Left ventricle myocardium superior (tissue), 1 donor: ENCODE results near the gene ABCC1. TPM values are rescaled to one million over a fixed set of nuclear protein-coding genes. Genes with fewer than 3 reads are reported as not detected.

Experiments
- ATAC-seq: fragments of 200-7000 bp; cut with Tn5 transposase; one replicate; pipeline ENCODE4 v1.9.1; 2020; ENCODE audit warnings: mild to moderate bottlenecking, moderate library complexity
- DNase-seq: peaks from one replicate; pipeline ENCODE4 v3.0.0-alpha.2; 2020
- intact Hi-C: fragments of 100-400 bp; cut with micrococcal nuclease; formaldehyde crosslinking; loops from one replicate; pipeline ENCODE4 v1.11.0; 2022
- total RNA-seq: library from RNA; stranded (reverse); fragmentation: NEBNext Ultra II Directional; extraction: Animal tissue kit (Norgen Biotek cat#: 25700); gene quantifications from one replicate; pipeline ENCODE4 v1.2.1, GENCODE V29; 2021
- donor health status: DM: no; HTN: yes; CAD: no; lungs with severe emphysema.

ABCC1 gene
- total RNA-seq, 1 donor from 2014 or later, result 23.2 TPM

DNA sequence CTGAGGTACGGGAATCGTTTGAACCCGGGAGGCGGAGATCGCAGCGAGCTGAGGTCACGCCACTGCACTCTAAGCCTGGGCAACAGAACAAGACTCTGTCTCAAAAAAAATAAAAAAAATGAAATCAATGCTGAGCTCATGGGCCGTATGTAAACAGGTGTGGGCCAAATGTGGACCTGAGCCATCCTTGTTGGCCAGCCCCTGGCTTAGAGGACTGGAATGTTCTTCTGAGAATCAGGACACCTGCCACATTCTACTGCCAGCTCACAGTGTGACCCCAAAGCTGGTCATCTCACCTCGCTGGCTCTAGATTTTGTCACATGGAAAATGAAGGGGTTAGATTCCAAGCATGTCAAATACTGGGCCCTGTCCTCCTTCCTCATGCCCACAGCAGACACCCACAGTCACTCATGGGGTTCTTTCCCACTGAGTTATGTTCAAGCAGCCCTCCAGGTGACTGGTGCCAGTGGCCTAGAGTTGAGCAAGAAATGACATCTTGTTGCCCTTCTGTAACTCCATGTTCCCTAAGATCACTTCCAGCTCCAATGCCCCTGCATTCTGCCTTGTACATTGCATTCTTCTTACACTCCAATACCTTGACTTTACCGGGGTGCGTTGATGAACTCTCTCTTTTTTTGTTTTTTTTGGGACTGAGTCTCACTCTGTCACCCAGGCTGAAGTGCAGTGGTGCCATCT is 110.6 kb downstream of the ABCC1 start:
- DNase-seq, result no peak
- intact Hi-C loops, result no loop called here
- ATAC-seq, result no peak

DNA sequence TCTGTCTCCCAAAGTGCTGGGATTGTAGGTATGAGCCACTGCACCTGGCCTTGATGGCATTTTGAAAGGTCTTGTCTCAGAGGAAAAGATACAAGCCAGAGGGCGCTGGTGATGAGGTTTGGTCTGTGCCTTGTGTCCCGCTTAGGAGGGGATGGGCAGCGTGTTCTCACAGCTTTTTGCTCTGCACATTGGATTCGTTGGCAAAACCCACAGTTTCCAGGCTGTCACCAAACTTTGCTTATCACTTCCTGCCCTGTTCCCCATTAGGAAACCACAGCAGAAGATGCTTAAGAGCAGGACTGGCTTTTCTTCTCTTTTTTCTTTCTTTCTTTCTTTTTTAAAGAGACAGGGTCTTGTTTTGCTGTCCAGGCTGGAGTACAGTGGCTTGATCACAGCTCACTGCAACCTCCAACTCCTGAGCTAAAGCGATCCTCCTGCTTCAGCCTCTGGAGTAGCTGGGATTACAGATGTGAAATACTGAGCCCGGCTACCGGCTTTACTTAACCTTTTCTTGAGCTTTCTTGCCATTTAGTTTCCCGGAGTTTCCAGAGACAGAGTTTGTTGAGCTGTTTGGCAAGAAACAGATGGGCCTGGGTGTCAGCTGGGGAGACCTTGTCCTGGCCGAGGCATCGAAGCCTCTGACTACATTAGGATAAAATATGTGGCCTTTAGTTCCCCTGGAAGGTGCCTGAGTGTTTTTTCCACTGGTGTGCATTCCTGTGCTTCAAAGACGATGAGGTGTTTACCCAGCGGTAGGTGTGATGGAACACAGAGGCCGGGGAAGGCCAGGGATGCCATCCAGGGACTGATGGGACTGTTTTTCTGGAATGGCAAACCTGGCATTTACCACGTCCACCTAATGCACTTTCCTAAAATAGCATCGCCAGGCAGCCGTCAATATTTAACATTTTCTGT is 112.9 kb downstream of the ABCC1 start:
- DNase-seq (peak; percentile 44), ATAC-seq (peak; percentile 88)
- intact Hi-C loops, result no loop called here

DNA sequence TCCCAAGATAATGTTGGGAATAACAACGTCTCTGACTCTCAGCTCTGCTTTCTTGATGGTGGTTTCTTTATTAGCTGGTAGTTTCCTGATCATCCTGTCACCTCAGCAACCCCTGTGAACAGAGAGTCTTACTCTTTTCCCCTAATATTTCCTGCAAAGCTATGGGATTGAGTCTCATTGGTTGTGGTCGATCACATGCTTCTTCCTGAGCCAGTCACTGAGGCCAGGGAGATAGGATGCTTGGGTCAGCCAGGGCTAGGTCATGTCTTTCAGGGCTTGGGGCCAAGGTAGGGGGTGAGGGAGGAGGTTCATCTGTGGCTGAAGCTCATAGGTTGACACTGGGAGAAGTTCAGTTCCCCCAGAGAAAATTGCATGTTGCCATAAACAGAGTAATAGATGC is 114.3 kb downstream of the ABCC1 start:
- ATAC-seq (peak; percentile 10), DNase-seq (no peak)
- intact Hi-C loops, result no loop called here

DNA sequence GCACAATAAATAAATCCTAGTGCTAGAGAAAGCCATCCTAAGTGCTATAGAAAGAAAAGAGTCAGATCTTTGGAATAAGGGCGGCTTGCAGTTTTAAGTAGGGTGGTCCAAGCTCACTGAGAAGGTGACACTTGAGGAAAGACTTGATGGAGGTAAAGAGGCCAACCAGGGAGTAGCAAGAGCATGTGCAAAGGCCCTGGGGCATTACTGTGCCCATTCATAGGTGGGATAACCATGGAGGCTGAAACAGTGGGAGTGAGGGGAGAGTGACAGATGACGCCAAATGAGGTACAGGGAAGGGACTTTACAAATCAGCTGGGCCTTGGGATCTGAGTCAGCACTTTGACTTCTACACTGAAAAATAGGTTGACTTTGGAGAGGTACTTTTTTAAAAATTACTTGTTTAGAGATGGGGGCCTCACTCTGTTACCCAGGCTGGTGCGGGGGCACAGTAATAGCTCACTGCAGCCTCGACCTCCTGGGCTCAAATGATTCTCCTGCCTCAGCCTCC is 115.5 kb downstream of the ABCC1 start:
- intact Hi-C loops, result no loop called here
- no peak for ATAC-seq

DNA sequence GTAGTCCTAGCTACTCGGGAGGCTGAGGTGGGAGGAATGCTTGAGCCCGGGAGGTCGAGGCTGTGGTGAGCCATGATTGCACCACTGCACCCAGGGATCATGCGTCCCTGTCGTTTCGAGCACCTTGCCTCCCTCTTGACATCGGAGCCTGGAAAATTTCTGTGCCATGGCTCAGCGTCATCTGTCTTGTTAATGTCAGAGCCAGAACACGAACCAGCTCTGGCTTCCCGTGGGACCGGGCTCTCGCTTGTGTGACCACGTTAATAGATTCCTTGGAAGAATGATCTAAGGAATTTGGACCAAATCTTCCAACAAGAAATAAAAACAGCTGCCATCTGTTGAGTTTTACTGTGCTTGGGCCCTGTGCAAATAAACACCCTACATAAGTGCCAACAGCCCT is 117.7 kb downstream of the ABCC1 start:
- DNase-seq, result peak; percentile 34
- intact Hi-C loops, result no loop called here
- peak; percentile 19 for ATAC-seq

More for the DNA sequence above, 115.5 kb downstream of the ABCC1 start:
- no peak for DNase-seq

DNA sequence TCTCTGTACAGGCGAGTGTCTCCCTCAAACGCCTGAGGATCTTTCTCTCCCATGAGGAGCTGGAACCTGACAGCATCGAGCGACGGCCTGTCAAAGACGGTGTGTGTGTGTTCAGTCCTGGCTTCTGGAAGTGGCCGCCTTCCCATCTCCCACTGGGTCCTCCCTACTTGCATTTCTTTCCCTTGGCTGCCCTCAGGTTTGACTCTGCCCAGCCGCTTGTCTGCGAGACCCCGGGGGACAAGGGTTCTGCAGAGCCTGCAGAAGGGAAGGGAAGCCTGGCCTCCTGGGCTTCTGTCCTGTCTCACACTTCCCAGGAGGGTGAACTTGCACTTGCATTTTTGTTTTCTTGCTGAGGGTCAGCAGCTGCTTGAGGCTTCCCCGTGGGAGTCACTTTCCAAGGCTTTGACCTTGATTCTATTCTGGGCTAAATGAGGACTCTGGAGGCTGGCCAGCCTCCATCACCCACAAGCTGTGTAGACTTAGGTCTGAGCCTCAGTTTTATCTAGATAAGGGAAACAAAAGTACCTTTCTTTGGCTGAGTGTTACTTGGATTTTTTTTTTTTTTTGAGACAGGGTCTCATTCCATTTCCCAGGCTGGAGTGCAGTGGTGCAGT is 122.3 kb downstream of the ABCC1 start:
- intact Hi-C loops, result no loop called here
- ATAC-seq, result peak; percentile 75
- DNase-seq, result peak; percentile 59

DNA sequence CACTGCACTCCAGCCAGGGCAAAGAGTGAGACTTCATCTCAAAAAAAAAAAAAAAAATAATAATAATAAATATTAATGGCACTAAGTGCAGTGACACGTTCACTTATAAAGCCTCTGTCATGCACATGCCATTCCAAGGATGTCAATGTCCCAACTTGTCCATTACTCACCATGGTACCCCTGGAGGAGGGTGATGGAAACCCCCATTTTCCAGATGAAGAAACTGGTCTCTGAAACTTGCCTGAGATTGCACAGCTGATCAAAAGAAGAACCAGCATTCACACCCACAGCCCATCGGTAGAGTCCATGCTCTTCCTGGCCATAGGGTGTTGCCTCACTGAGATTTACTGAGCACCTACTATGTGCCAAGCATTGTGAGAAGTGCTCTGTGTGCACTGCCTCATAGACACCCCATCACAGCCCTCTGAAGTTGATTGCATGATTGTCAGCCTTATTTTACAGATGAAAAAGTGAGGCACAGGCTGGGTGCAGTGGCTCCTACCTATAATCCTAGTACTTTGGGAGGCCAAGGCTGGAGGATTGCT is 123.7 kb downstream of the ABCC1 start:
- ATAC-seq, result no peak
- intact Hi-C loops, result no loop called here

DNA sequence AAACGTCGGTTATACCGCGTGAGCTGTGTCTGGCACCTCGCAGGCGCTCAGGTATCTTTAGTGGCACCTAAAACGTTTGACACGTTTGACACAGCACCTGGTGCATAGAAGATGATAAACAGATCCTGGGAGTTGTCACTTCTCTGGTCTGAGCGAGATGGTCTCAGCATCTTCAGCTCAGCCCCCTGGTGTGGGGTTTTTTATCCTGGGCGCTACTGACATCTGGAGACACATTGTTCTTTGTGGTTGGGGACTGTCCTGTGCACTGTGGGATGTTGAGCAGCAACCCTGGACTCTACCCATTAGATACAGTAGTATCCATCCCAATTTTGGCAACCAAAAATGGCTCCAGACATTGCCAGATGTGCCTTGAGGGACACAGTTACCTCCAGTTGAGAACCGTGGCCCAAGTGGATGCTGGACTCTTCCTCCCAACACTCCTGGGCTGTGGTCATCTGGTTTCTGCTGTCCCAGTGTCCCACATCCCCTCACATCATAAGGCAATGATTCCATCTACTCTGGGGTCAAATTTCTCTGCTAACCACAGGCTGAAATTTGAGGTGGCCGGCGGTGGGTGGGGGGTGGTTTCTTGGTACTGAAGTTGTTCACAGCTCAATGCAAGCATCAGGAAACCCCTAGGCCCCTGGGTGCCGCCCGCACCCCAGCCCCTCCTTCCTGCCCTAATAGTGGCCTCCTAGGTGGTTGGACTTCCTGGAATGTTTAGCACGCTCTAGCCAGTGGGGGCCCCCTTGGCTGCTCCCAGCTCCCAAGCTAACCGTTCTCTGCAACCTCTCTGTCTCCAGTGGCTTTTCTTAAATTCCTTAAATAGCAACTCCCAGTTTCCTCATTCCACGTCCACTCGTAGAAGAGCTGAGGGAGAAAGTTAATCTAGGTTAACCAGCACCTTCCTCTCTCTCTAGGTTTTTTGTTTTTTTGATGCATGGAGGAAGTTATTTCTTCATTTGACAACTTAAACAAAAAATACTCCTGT is 124.8 kb downstream of the ABCC1 start:
- intact Hi-C loops, result no loop called here
- ATAC-seq, result peak; percentile 51

More for the DNA sequence above, 123.7 kb downstream of the ABCC1 start:
- no peak for DNase-seq

DNA sequence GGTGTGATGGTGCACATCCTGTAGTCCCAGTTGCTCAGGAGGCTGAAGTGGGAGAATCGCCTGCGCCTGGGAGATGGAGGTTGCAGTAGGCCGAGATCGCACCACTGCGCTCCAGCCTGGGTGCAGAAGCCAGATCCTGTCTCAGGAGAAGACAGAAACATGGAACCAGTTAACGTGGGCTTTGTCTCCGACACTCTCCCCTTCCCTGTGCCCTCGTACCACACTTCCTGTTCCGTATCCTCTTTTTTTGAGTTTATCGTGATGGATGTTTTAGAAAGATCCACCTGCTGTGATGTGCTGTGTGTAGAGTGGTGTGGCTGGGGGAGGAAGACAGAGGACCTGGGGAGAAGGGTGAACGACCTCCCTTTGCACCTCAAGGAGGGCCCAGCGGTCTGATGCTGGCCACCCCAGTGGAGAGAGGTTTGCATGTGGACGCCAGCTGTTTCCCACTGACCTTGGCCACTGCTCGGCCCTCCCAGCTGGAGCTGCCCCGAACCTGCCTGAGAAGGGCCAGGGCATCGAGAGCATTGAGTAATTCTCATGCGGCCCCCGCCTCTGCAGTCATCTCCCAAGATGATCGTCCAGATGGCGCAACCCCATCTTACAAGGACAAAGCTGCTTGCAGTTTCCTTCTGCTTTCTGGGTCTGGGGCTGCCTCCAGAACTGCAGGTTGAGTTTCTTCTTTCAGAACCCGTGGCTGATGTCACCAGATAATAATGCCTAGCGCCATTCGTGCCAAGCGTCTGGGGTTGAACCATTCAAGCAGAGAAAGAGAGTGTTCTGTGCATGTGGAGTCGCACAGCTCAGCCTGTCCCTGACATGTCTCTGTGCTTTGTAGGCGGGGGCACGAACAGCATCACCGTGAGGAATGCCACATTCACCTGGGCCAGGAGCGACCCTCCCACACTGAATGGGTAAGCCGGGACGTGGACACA is 126.3 kb downstream of the ABCC1 start:
- intact Hi-C loops, result no loop called here
- DNase-seq (peak; percentile 49), ATAC-seq (peak; percentile 22)

More for the DNA sequence above, 124.8 kb downstream of the ABCC1 start:
- no peak for DNase-seq

DNA sequence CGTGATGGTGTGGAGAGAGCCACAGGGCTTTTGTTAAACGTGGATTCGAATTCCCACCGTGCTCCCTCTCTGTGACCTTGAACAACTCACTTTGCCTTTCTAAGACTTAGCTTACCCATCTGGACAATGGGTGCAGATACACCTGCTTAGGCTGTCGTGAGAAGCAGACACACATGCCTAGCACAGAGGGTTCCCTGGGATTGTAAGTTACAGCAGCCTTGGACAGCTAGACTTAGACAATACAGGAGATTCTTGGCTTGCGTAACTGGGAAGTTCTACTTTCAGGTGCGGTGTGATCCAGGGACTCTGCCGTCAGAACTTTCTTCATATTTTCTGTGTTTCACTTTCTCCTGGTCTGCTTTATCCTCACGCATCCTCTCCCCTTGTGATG is 127.0 kb downstream of the ABCC1 start:
- intact Hi-C loops, result no loop called here
- DNase-seq (no peak), ATAC-seq (no peak)

DNA sequence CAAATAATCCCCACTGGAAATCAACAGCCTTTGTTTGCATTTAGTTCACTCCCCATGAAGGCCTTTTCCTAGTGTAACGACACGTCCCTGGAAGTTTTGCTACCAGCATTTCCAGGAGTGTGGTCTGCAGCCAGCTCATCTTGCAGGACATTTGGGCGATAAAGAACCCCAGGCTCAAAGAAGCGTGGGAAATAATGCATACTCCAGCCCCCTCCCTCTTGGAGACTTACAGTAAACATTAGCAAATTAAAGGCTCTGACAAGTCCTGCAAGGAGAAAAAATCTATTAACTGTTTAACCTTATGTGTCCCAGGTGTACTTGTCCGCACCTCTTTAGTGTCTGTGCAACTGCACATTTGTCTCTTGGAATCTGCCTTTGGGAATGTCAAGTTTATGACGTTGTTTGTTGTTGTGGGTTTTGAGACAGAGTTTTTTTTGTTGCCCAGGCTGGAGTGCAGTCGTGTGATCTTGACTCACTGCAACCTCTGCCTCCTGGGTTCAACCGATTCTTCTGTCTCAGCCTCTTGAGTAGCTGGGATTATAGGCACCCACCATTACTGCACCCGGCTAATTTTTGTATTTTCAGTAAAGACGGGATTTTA is 131.1 kb downstream of the ABCC1 start:
- ATAC-seq, result no peak

DNA sequence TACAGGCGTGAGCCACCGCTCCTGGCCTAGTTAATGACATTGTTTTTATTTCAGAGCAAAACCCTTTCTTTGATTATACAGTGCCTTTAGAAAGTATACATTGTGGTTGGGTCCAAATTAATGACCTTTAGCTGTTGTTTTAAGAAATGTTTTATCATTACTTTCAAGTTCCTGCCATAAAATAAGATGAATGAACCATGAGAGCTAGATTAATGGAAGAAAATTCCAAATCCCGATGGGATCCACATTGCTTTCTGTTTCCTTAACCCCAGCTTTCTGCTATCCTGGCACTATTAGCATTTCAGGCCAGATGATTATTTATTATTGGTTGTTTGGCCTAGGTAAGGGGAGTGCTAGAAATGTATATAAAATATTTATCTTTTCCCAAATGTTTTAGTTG is 131.7 kb downstream of the ABCC1 start:
- intact Hi-C loops, result no loop called here
- DNase-seq, result no peak
- ATAC-seq, result no peak

More for the DNA sequence above, 131.1 kb downstream of the ABCC1 start:
- no peak for DNase-seq
- intact Hi-C loops, result no loop called here

DNA sequence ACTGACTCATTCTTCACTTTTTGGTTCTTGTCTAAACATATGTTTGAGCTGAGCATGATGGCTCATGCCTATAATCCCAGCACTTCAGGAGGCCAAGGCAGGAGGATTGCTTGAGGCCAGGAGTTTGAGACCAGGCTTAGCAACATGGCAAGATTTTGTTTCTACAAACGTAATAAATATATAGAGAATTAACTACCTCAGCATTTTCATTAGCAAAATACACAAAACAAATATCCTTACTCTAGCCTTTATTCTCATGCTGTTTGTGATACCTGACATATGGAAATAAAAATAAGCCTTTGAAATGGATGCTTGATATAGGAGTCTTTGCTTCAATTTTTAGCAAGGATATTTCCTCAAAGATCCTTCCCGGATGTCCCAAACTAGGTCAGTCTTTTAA is 132.8 kb downstream of the ABCC1 start:
- intact Hi-C loops, result no loop called here
- no peak for ATAC-seq

DNA sequence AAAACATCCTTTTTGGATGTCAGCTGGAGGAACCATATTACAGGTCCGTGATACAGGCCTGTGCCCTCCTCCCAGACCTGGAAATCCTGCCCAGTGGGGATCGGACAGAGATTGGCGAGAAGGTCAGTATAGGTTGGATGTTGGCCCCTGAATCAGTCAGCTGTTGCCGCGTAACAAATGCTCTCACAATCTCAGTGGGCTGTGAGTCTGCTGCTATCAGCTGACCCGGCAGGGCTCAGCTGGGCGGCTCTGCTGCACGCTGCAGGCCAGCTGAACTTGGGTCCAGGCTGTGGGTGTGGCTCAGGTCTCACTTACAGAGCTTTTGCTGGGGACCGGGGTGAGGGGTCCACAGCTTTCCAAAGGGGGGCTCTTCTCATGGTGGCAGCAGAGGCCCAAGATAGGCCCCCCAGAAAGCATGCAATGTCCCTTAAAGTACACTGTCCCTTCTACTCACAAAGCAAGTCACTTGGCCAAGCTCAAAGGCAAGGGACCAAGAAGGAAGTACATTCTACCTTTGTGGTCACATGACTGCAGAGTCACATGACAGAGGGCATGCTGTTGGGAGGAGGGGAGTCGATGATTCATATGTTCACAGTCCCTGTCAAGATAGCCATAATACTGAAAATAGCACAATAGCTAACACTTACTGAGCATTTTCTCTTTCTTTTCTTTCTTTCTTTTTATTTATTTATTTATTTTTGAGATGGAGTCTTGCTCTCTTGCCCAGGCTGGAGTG is 134.2 kb downstream of the ABCC1 start:
- DNase-seq, result no peak
- intact Hi-C loops, result no loop called here
- no peak for ATAC-seq

More for the DNA sequence above, 132.8 kb downstream of the ABCC1 start:
- no peak for DNase-seq

DNA sequence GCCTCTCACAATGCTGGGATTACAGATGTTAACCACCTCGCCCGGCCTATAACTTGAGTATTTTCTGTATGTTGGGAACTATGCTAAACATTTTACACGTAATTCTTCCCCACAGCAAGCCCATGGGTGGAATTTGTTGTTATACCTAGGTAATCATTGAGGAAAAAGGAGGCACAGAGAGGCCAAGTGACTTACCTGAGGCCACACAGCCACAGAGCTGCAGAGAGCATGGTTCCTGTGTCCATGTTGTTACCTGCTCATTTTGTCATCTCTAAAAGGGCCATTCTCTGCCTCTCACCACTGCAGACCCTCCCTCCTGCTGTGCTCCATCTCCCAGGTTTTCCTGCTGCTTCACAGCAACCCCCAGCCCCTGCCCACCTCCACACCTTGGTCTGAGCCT is 135.5 kb downstream of the ABCC1 start:
- ATAC-seq (no peak), DNase-seq (no peak)
- intact Hi-C loops, result no loop called here
